Measurements from ENCODE around the gene SLC12A5.

SLC12A5 gene

DNA sequence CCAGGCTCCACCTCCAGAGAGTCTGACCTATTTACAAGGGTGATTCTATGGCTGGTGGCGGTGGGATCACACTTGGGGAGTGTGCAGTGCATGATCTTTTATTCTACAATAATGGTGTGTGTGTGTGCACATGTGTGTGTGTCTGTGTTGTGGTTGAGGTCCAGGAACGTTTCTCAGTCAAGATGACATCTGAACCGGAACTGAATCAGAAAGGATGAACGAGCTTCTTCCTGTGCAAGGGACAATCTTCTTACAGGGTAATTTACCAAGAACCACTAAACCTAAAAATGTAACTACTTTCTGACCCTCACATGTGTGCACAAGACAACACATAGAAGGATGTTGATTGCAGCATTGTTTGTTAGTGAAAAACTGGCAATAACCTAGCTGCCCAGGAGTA, 11.7 kb upstream of the SLC12A5 start:
- Histone ChIP-seq H3K9ac (ENCODE audit: low read length) (no peak overlapping the region), H3K4me3 (ENCODE audit: low read depth, low read length) (no peak overlapping the region), H3K36me3 (ENCODE audit: control insufficient read depth, insufficient read depth, low read length) (no peaks in the 10 kb centered on the region), H3K27me3 (ENCODE audit: control insufficient read depth, insufficient read depth, low read length) (peaks cover 15% of the 10 kb centered on the region), H3K4me1 (ENCODE audit: control insufficient read depth, insufficient read depth, low read length) (peaks cover 8% of the 10 kb centered on the region), H3K27ac (ENCODE audit: low read depth, low read length) (no peak overlapping the region), H3K9me3 (ENCODE audit: control insufficient read depth, insufficient read depth, low read depth, low read length) (no peaks in the 10 kb centered on the region)

DNA sequence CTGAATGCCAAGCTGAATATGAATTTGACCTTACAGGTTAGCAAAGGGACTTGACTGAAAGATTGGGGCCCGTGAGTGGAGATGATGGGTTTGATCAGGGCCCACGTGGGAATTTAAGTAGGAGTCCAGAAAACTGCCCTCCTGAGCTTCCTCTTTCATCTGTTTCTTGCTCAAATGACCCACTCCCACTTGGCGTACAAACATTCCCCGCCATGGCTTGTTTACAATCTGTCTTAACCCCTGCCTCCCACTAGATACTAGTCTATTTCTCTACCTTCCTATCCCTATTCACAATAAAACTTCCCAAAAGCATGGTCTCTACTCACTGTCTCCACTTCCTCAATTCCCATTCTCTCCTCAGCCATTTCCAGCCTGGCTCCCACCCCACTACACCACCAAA, 10.9 kb upstream of the SLC12A5 start:
- no peak overlapping the region for H3K4me3 ChIP-seq (ENCODE audit: low read depth, low read length)
- no peak overlapping the region for H3K27ac ChIP-seq (ENCODE audit: low read depth, low read length)
- peaks cover 12% of the 10 kb centered on the region for H3K27me3 ChIP-seq (ENCODE audit: control insufficient read depth, insufficient read depth, low read length)

DNA sequence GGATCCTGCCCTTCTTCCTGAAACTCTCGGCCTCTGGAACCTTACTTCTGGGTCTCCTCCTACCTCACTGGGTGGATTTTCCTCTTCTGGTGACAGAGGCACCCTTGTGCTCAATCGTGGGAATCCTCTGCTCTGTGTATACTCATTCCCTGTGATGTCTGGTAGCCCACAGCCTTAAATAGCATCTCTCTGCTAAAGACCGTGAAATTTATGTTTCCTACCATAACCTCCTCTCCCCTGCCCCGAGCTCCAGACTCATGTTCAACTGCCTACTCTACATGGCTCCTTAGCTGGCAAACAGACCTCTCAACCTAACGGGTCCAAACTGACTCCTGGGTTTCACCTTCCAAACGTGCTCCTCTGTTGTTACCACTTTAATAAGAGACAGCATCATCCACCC, 10.4 kb upstream of the SLC12A5 start:
- peaks cover 5% of the 10 kb centered on the region for H3K4me1 ChIP-seq (ENCODE audit: control insufficient read depth, insufficient read depth, low read length)
- H3K36me3 ChIP-seq (ENCODE audit: control insufficient read depth, insufficient read depth, low read length): no peaks in the 10 kb centered on the region
- no peak overlapping the region for H3K27ac ChIP-seq (ENCODE audit: low read depth, low read length)
- H3K27me3 ChIP-seq (ENCODE audit: control insufficient read depth, insufficient read depth, low read length): peaks cover 14% of the 10 kb centered on the region
- H3K9me3 ChIP-seq (ENCODE audit: control insufficient read depth, insufficient read depth, low read depth, low read length): no peaks in the 10 kb centered on the region
- H3K4me3 ChIP-seq (ENCODE audit: low read depth, low read length): no peak overlapping the region
- no peak overlapping the region for H3K9ac ChIP-seq (ENCODE audit: low read length)

More for the DNA sequence above, 10.9 kb upstream of the SLC12A5 start:
- no peak overlapping the region for H3K9ac ChIP-seq (ENCODE audit: low read length)
- no peaks in the 10 kb centered on the region for H3K9me3 ChIP-seq (ENCODE audit: control insufficient read depth, insufficient read depth, low read depth, low read length)
- H3K36me3 ChIP-seq (ENCODE audit: control insufficient read depth, insufficient read depth, low read length): no peaks in the 10 kb centered on the region
- peaks cover 8% of the 10 kb centered on the region for H3K4me1 ChIP-seq (ENCODE audit: control insufficient read depth, insufficient read depth, low read length)

DNA sequence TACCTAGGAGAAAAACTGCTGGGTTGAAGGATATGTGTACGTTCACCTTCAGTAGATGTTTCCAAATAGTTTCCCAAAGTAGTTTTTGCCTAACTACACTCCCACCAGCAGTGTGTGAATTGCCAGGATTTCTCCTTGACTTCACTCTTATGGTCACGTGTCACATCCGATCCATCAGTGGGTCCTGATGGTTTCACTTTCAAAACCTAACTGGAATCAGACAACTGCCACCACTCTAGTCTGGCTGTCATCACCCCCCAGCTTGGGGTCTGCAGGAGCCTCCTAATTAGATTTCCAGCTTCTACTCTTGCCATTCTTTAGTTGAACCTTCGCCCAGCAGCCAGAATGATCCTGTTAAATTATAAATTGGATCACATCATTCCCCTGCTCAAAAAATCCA, 8.5 kb upstream of the SLC12A5 start:
- Histone ChIP-seq H3K27me3 (ENCODE audit: control insufficient read depth, insufficient read depth, low read length) (peaks cover 27% of the 10 kb centered on the region), H3K9ac (ENCODE audit: low read length) (no peak overlapping the region), H3K9me3 (ENCODE audit: control insufficient read depth, insufficient read depth, low read depth, low read length) (no peaks in the 10 kb centered on the region), H3K4me3 (ENCODE audit: low read depth, low read length) (no peak overlapping the region), H3K4me1 (ENCODE audit: control insufficient read depth, insufficient read depth, low read length) (no peaks in the 10 kb centered on the region; the same call in none of the 2 replicates), H3K27ac (ENCODE audit: low read depth, low read length) (no peak overlapping the region), H3K36me3 (ENCODE audit: control insufficient read depth, insufficient read depth, low read length) (no peaks in the 10 kb centered on the region)

DNA sequence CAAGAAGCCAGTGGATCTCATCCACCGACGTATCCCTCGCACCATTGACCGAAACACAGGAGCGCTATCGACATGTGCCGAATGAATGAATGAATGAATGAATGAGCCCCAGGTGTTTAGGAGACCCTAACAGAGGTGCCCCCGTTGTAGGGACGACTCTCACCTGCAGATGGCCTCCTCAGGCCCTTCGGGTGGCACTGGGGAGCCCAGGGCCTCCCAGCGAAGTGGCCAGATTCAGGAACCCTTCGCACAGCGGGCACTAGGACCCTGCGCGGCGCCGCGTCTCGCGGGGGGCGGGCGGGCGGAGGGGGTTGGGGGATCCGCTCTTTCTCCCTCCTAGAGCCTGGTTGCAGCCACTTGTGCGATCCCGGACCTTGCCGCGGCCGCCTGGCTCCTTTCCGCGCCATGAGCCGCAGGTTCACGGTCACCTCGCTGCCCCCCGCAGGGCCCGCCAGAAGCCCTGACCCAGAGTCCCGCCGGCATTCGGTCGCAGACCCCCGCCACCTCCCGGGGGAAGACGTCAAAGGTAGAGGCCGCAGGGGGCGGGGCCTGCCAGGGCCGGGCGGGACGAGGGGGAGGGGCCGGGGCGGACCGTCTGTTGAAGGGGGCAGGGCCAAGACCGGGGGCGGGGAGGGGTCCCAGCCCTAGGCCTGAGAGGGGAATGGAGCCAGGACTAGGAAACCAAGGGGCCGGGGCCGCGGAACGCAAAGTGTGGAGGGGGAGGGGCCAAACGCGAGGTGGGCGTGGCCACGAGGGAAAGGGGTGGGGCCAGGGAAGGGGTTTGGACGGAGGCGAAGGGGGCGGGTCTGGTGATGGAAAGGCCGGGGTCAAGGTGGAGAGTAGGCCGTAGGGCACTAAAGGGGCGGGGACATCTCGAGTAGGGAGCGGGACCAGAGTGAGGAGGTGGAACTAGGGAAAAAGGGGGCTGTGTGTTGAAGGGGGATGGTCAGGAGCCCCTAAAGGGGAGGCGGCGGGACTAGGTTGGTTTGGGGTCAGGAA, 7.4 kb upstream of the SLC12A5 start:
- Histone ChIP-seq H3K4me3 (ENCODE audit: low read depth, low read length) (peak overlapping the region; percentile 55), H3K9ac (ENCODE audit: low read length) (peak overlapping the region; percentile 71), H3K36me3 (ENCODE audit: control insufficient read depth, insufficient read depth, low read length) (no peaks in the 10 kb centered on the region), H3K27me3 (ENCODE audit: control insufficient read depth, insufficient read depth, low read length) (peaks cover 38% of the 10 kb centered on the region), H3K4me1 (ENCODE audit: control insufficient read depth, insufficient read depth, low read length) (no peaks in the 10 kb centered on the region; the same call in none of the 2 replicates), H3K27ac (ENCODE audit: low read depth, low read length) (peak overlapping the region; percentile 48; the same call in 1 of the 2 replicates), H3K9me3 (ENCODE audit: control insufficient read depth, insufficient read depth, low read depth, low read length) (no peaks in the 10 kb centered on the region)

DNA sequence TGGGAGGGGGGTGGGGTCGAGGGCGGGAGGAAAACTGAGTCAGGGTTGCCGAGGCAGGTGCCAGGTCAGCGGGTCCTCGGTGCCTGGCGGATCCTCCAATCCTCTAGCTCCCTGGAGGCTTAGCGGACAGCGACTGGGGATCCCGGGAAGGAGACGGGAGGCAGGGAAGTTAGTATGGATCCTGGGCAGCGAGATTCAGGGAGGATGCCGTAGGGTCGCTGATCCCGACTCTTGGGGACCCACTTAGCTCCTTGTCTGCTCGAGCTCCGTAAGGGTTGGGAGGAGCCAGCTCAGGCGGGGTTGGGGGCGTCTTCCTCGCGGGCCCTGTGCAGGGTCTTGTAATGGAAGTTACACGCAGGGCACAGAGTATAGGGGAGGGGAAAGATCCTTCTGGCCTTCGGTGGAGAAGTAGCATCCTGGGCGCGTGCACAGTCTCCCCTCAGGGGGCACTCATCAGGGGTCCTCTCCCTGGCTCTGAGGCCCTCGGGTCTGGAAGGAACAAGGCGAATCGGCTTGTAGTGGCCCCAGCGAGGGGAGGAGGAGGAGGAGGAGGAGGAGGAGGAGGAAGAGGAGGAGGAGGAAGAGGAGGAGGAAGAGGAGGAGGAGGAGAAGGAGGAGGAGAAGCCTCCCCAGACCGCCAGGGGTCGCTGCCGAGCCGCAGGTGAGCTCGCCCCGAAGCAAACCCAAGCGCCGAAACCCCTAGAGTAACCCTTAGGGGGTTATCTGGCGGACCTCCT, 6.4 kb upstream of the SLC12A5 start:
- H3K27ac ChIP-seq (ENCODE audit: low read depth, low read length): no peak overlapping the region
- H3K4me1 ChIP-seq (ENCODE audit: control insufficient read depth, insufficient read depth, low read length): no peaks in the 10 kb centered on the region; the same call in none of the 2 replicates
- no peaks in the 10 kb centered on the region for H3K9me3 ChIP-seq (ENCODE audit: control insufficient read depth, insufficient read depth, low read depth, low read length)
- H3K4me3 ChIP-seq (ENCODE audit: low read depth, low read length): peak overlapping the region; percentile 55
- peaks cover 47% of the 10 kb centered on the region for H3K27me3 ChIP-seq (ENCODE audit: control insufficient read depth, insufficient read depth, low read length)
- H3K9ac ChIP-seq (ENCODE audit: low read length): no peak overlapping the region
- no peaks in the 10 kb centered on the region for H3K36me3 ChIP-seq (ENCODE audit: control insufficient read depth, insufficient read depth, low read length)

DNA sequence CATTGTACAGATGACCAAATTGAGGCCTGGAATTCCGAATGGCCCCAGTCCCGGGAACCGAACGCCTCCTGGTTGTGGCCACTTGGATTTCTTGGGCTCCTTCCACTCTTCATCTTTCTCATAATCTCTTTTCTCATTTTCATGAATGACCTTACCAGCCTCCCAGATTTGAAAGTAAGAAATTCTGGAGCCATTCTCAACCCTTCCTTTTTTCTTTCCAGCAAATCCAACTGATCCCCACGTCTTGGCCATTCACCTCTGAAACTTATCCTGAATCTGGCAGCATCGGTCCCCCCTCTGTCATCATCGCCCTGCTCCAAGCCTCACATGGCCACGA, 5.9 kb upstream of the SLC12A5 start:
- Histone ChIP-seq H3K36me3 (ENCODE audit: control insufficient read depth, insufficient read depth, low read length) (no peaks in the 10 kb centered on the region), H3K4me1 (ENCODE audit: control insufficient read depth, insufficient read depth, low read length) (no peaks in the 10 kb centered on the region; the same call in none of the 2 replicates), H3K27me3 (ENCODE audit: control insufficient read depth, insufficient read depth, low read length) (peaks cover 53% of the 10 kb centered on the region), H3K9me3 (ENCODE audit: control insufficient read depth, insufficient read depth, low read depth, low read length) (no peaks in the 10 kb centered on the region), H3K4me3 (ENCODE audit: low read depth, low read length) (no peak overlapping the region), H3K27ac (ENCODE audit: low read depth, low read length) (no peak overlapping the region), H3K9ac (ENCODE audit: low read length) (no peak overlapping the region)

DNA sequence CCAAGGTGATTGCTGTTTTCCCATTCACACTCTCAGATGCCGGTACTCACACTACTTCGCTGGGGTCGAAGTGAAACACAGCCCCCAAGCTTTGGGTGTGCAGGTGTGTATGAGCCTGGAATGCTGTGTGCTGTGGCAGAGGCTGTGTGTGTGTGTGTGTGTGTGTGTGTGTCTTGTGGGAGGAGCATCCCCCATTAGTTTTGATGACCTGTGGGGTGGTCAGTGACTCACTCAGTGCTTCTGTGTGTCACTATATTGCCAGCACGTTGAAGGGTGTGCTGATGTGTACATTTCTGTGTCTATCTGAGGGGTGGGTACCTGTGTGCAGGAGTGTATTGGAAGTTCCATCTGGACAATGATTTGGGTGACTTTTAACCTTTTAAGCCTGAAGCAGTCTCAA, 5.0 kb upstream of the SLC12A5 start:
- Histone ChIP-seq H3K9me3 (ENCODE audit: control insufficient read depth, insufficient read depth, low read depth, low read length) (no peaks in the 10 kb centered on the region), H3K27me3 (ENCODE audit: control insufficient read depth, insufficient read depth, low read length) (peaks cover 61% of the 10 kb centered on the region), H3K4me3 (ENCODE audit: low read depth, low read length) (no peak overlapping the region), H3K4me1 (ENCODE audit: control insufficient read depth, insufficient read depth, low read length) (no peaks in the 10 kb centered on the region; the same call in none of the 2 replicates), H3K27ac (ENCODE audit: low read depth, low read length) (no peak overlapping the region), H3K36me3 (ENCODE audit: control insufficient read depth, insufficient read depth, low read length) (no peaks in the 10 kb centered on the region), H3K9ac (ENCODE audit: low read length) (no peak overlapping the region)

DNA sequence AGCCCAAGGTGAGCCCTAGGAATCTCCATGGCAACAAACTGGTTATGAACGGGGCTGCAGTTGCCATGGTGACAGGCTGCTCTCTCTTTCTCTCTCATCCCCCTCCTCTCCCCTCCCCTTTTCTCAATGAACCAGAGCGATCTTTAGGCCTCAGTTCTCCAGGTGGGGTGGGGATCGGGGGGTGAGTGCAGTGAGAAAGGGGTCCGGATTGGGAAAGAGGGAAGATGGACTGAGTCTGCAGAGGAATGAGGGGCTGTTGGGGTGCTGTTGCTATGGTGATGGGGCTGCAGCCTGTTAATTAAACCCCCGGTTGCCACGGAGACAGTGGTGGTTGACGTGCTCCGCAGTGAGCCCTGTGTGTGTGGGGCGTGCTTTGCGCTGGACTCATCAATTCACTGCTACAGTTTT, 3.6 kb upstream of the SLC12A5 start:
- Histone ChIP-seq H3K9ac (ENCODE audit: low read length) (no peak overlapping the region), H3K9me3 (ENCODE audit: control insufficient read depth, insufficient read depth, low read depth, low read length) (no peaks in the 10 kb centered on the region), H3K4me3 (ENCODE audit: low read depth, low read length) (no peak overlapping the region), H3K27me3 (ENCODE audit: control insufficient read depth, insufficient read depth, low read length) (peaks cover 75% of the 10 kb centered on the region), H3K27ac (ENCODE audit: low read depth, low read length) (no peak overlapping the region), H3K4me1 (ENCODE audit: control insufficient read depth, insufficient read depth, low read length) (no peaks in the 10 kb centered on the region; the same call in none of the 2 replicates), H3K36me3 (ENCODE audit: control insufficient read depth, insufficient read depth, low read length) (no peaks in the 10 kb centered on the region)

DNA sequence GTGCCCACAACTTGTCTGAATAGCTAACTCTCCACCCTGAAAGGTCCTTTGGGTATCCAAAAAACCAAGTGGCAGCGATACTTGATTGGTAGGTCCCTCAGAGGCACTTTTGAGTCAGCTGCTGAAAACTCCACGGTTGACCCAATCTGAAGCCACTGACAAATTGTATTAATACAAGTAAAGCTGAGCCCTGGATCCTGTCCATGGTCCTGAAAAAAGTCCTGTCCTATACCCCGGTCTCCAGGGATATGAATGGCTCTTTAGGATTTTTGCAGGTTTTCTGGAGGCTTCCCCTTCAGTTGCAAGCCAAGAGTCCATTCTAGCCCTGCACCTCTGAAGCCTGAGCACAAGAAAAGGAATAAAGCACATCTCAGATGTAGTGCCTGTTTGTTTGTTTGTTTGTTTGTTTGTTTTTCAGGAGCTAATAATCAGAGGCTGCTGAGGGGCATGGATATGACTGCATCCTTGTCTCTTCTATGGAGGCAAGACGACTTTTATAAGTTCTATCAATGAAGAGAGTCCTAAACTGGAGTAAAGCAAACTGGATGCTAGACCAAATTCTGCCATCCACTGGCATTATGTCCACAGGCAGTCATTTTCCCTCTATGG, 1.7 kb upstream of the SLC12A5 start:
- Histone ChIP-seq H3K9me3 (ENCODE audit: control insufficient read depth, insufficient read depth, low read depth, low read length) (no peaks in the 10 kb centered on the region), H3K27ac (ENCODE audit: low read depth, low read length) (no peak overlapping the region), H3K4me1 (ENCODE audit: control insufficient read depth, insufficient read depth, low read length) (peaks cover 7% of the 10 kb centered on the region), H3K36me3 (ENCODE audit: control insufficient read depth, insufficient read depth, low read length) (no peaks in the 10 kb centered on the region), H3K9ac (ENCODE audit: low read length) (no peak overlapping the region), H3K27me3 (ENCODE audit: control insufficient read depth, insufficient read depth, low read length) (peaks cover 95% of the 10 kb centered on the region), H3K4me3 (ENCODE audit: low read depth, low read length) (no peak overlapping the region)

Data from HUES6 (cell line).